Peyer's patch (tissue), 4 donors: ENCODE measurements around the gene GIPC2.

Experiments
- CTCF ChIP-seq, 6 experiments: fragments of 450-650 bp in 4 of 6; fragments of 200-600 bp in 2 of 6; sonication (generic) in 1 of 6; IDR thresholded peaks; one replicate each; pipeline ENCODE4 v1.5.1; 2017 to 2019; ENCODE audit warnings: antibody characterized with exemption in 6 of 6, mild to moderate bottlenecking in 3 of 6, moderate library complexity in 1 of 6
- POLR2A ChIP-seq, 2 donors: fragments of 450-650 bp; IDR thresholded peaks; one replicate each; pipeline ENCODE4 v1.5.1; 2017; ENCODE audit warnings: antibody characterized with exemption in 2 of 2, mild to moderate bottlenecking in 2 of 2, moderate library complexity in 2 of 2

GRCh38 chr1:78095593-78095992 is 49.8 kb downstream of the GIPC2 start:
- no peak for TF ChIP-seq CTCF (IDR thresholded peaks at IDR 0.05)
- no peak for TF ChIP-seq POLR2A (IDR thresholded peaks at IDR 0.05)
